ENCODE measurements around the gene PHF24. TPM values are rescaled to one million over a fixed set of nuclear protein-coding genes. Genes with fewer than 3 reads are reported as not detected.

PHF24 gene
- total RNA-seq, 6 experiments from 2014 or later = 0.04 to 0.06 TPM; not detected in 4

DNA sequence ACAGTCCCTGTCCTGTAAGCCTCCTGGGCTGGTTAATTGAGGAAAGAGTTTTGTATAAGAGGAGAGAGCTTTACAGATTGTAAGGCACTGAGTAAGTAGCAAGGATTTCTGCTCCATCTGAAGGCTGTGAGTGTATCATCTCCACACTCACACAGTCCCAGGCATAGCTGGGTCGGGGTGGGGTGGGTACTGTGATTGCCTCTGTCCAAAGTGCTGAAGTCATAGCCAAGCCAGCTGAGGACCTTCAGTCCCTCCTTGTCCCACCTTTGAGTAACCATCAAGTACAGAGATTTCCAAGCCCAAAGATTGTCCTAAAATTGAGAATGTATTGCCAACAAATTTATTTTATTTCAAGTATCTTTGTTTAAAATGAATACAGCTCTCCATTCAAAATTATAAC is 26.0 kb downstream of the PHF24 start:
- no peak for TF ChIP-seq POLR2A (IDR thresholded peaks at IDR 0.05)
- TF ChIP-seq, protein P1, sequence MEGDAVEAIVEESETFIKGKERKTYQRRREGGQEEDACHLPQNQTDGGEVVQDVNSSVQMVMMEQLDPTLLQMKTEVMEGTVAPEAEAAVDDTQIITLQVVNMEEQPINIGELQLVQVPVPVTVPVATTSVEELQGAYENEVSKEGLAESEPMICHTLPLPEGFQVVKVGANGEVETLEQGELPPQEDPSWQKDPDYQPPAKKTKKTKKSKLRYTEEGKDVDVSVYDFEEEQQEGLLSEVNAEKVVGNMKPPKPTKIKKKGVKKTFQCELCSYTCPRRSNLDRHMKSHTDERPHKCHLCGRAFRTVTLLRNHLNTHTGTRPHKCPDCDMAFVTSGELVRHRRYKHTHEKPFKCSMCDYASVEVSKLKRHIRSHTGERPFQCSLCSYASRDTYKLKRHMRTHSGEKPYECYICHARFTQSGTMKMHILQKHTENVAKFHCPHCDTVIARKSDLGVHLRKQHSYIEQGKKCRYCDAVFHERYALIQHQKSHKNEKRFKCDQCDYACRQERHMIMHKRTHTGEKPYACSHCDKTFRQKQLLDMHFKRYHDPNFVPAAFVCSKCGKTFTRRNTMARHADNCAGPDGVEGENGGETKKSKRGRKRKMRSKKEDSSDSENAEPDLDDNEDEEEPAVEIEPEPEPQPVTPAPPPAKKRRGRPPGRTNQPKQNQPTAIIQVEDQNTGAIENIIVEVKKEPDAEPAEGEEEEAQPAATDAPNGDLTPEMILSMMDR (IDR thresholded peaks at IDR 0.05) = no peak
- Histone ChIP-seq H3K36me3 (no peaks in the 10 kb centered on the region), H3K4me1 (peaks cover 0 to 5% (median 0%) of the 10 kb centered on the region in 4 donors), H3K9me3 (no peaks in the 10 kb centered on the region), H3K27me3 (no peaks in the 10 kb centered on the region), H3K4me3 (no peak overlapping the region), H3K27ac (no peak overlapping the region)
- 17% methylated on average over 1 of the region's 1 CpG for WGBS (ENCODE audit: insufficient coverage, low coverage, low lambda C conversion rate, missing lambda C conversion rate)
- ATAC-seq (no peak), DNase-seq (no peak)
- intact Hi-C loops (cut with DNase I) = loop anchor here in 1 of 2 donors (10.0 kb wide), 1 partner anchor 89 kb away; a partner anchor contains a TSS

DNA sequence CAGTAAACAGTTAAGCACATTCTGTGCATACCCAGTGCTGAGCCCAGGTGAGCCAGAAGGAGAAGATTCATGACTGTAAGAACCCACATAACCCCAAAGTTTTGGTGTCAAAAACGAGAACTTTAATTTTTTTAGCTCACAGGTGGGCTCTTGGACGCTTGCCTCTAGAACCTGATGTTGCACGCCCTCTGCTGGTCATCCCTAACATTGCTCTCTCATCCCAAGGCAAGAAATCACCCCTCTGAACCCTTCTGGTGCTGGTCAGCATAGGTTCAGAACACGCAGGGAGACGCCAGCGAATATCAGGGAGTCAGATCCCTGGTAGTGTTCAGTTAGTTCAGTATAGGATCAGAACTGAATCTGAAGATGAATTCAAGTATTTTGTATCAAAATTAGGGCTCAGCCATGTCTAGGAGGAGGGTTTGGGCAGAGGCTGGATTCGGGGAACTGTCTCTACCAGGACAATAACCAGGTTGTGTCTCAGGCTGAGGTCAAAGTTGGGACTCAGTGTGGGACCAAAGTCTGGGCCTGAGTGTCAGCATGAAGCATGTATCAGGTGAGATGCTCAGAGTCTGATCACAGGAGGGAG is 27.3 kb downstream of the PHF24 start:
- H3K4me1 ChIP-seq = peaks cover 0 to 5% (median 0%) of the 10 kb centered on the region in 4 donors
- no peaks in the 10 kb centered on the region for H3K9me3 ChIP-seq
- no peak overlapping the region for H3K27ac ChIP-seq
- no peaks in the 10 kb centered on the region for H3K36me3 ChIP-seq
- DNase-seq (peak in 1 of 3 donors; percentile 50), ATAC-seq (peak in 1 of 4 donors; percentile 7)
- intact Hi-C loops (cut with DNase I) = loop anchor here in 1 of 2 donors (10.0 kb wide), 1 partner anchor 91 kb away; a partner anchor contains a TSS
- no peak for TF ChIP-seq POLR2A (IDR thresholded peaks at IDR 0.05)
- TF ChIP-seq, protein P1 (IDR thresholded peaks at IDR 0.05) = peak; percentile 67 to 83 (median 82)
- WGBS (ENCODE audit: insufficient coverage, low coverage, low lambda C conversion rate, missing lambda C conversion rate) = 23% methylated on average over 5 of the region's 7 CpGs
- H3K4me3 ChIP-seq = no peak overlapping the region
- no peaks in the 10 kb centered on the region for H3K27me3 ChIP-seq

- TF ChIP-seq, protein P1 (IDR thresholded peaks at IDR 0.05) = no peak
- TF ChIP-seq POLR2A (IDR thresholded peaks at IDR 0.05) = no peak
- H3K27ac ChIP-seq = no peak overlapping the region
- DNase-seq = no peak
- intact Hi-C loops (cut with DNase I) = loop anchor here in 1 of 2 donors (10.0 kb wide), 1 partner anchor 92 kb away; a partner anchor contains a TSS
- H3K4me1 ChIP-seq = peaks cover 0 to 5% (median 0%) of the 10 kb centered on the region in 4 donors
- H3K4me3 ChIP-seq = no peak overlapping the region
- H3K9me3 ChIP-seq = no peaks in the 10 kb centered on the region
- no peaks in the 10 kb centered on the region for H3K36me3 ChIP-seq
- no peak for ATAC-seq
- WGBS (ENCODE audit: insufficient coverage, low coverage, low lambda C conversion rate, missing lambda C conversion rate) = 47% methylated on average over 4 of the region's 9 CpGs
- no peaks in the 10 kb centered on the region for H3K27me3 ChIP-seq
Measured at GRCh38 chr9:34986540-34987047, 28.5 kb downstream of the PHF24 start.

DNA sequence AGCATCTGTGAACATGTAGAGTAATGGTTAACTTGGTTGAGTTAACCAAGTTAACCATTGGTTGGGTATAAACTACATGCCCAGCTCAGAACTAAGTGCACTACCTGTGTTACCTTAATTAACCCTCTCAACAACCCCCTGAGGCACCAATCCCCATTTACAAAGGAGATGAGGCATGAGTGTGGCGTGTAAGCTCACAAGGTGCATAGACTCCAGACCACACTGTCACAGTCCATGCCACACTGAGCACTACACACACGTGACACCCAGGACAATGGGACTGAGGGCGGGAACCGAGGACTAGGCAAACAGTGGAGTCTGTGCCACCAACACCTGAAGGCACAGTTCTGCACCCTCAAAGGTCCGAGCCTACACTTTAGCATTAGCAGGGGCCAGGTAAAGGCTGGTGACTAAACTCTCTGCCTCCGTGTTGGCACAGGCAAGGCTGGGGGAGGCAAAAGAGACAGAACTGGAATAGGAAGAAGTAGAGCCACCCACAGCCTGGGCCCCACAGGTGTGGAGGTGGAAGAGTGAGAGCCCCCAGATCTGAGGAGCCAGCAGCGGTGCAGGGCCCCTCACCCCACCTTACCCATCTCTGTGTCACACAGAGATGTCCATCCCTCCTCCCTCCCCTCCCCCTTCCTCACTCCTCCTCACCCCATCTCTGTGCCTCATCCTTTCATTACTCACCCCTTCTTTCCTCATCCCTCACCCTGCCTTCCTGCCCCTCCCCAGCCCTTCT is 29.2 kb downstream of the PHF24 start:
- Histone ChIP-seq H3K9me3 (no peaks in the 10 kb centered on the region), H3K4me3 (no peak overlapping the region), H3K36me3 (no peaks in the 10 kb centered on the region), H3K4me1 (peaks cover 0 to 5% (median 0%) of the 10 kb centered on the region in 4 donors), H3K27ac (no peak overlapping the region), H3K27me3 (no peaks in the 10 kb centered on the region)
- ATAC-seq = no peak
- intact Hi-C loops (cut with DNase I) = loop anchor here in 1 of 2 donors (10.0 kb wide), 1 partner anchor 93 kb away; a partner anchor contains a TSS
- no peak for DNase-seq
- WGBS (ENCODE audit: insufficient coverage, low coverage, low lambda C conversion rate, missing lambda C conversion rate) = 59% methylated on average over 6 of the region's 7 CpGs
- no peak for TF ChIP-seq POLR2A (IDR thresholded peaks at IDR 0.05)
- TF ChIP-seq, protein P1 (IDR thresholded peaks at IDR 0.05) = no peak

Data from right lobe of liver (tissue), 6 donors.